ENCODE measurements around the gene LMNA.
A peak's percentile ranks its signal among the peaks of the same experiment; 100 is the strongest.

Gene LMNA

DNA sequence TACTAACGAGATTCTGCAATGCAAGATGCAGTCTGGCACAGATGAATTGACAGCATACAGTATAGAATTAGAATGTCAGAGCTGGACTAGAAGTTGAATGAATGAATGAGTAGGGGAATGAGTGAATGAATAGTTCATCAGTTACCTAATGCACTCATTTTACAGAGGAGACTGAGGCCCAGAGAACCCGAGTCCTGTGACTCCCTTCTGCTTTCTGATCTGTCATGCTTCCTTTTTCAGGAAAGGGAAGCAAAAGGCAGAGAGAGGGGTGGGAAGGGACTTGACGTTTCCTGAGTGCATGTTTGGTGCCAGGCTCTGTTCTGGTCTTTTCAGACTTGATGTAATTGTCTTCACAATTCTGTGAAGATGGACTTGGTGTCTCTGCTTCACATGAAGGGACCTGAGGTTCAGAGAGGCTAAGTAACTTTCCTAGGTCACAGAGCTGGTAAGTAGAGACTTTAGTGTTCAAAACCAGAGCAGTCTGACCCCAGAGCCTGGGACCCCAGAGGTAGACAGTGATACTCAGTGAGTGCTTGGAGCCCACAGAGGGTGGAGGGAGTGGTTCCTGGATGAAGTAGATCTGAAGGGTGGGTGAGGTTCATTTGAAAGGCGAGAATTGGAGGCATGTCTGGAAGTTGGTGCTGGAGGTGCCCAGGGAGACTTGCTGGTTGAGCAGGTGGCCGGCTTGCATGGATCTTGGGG, 24.2 kb upstream of the LMNA start:
- H3K4me3 ChIP-seq (ENCODE audit: low read length), result no peak overlapping the region
- TF ChIP-seq, protein P1, sequence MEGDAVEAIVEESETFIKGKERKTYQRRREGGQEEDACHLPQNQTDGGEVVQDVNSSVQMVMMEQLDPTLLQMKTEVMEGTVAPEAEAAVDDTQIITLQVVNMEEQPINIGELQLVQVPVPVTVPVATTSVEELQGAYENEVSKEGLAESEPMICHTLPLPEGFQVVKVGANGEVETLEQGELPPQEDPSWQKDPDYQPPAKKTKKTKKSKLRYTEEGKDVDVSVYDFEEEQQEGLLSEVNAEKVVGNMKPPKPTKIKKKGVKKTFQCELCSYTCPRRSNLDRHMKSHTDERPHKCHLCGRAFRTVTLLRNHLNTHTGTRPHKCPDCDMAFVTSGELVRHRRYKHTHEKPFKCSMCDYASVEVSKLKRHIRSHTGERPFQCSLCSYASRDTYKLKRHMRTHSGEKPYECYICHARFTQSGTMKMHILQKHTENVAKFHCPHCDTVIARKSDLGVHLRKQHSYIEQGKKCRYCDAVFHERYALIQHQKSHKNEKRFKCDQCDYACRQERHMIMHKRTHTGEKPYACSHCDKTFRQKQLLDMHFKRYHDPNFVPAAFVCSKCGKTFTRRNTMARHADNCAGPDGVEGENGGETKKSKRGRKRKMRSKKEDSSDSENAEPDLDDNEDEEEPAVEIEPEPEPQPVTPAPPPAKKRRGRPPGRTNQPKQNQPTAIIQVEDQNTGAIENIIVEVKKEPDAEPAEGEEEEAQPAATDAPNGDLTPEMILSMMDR (conservative IDR thresholded peaks at IDR 0.05; ENCODE audit: low read length), result no peak
- no peak for DNase-seq (ENCODE audit: low read depth)

DNA sequence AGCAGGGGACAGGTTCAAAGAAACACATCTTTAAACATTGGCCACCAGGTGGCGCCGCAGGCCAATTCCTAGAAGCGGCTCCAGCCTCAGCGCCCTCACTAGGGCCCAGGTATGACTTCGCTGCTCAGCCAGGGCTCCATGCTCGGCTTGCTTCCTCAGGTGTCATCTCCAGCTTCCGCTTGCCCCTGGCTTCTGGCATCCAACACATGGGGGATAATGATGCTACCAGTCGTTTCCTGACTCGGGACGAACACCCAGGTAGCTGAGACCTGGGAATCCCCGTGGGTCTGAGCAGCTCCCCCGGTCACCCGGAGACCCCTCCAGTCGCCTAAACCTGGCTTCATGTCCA, 23.7 kb upstream of the LMNA start:
- TF ChIP-seq, protein P1 (conservative IDR thresholded peaks at IDR 0.05; ENCODE audit: low read length), result peak; percentile 76
- DNase-seq (ENCODE audit: low read depth), result peak; percentile 66
- H3K4me3 ChIP-seq (ENCODE audit: low read length), result no peak overlapping the region

DNA sequence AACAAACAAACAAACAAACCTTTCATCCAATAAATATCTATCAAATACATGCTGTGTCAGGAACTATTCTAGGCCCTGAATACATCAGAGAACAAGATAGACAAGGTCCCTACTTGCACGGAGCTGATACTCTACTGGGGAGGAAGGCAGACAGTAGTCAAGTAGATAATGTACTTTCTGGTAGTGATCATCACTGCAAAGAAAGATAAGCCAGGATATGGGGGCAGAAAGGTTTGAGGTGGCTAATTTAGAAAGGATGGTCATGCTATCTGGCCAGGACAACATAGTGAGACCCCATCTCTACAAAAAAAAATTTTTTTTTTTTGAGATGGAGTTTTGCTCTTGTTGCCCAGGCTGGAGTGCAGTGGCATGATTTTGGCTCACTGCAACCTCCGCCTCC, 22.9 kb upstream of the LMNA start:
- no peak overlapping the region for H3K4me3 ChIP-seq (ENCODE audit: low read length)
- TF ChIP-seq, protein P1 (conservative IDR thresholded peaks at IDR 0.05; ENCODE audit: low read length), result no peak
- DNase-seq (ENCODE audit: low read depth), result no peak

DNA sequence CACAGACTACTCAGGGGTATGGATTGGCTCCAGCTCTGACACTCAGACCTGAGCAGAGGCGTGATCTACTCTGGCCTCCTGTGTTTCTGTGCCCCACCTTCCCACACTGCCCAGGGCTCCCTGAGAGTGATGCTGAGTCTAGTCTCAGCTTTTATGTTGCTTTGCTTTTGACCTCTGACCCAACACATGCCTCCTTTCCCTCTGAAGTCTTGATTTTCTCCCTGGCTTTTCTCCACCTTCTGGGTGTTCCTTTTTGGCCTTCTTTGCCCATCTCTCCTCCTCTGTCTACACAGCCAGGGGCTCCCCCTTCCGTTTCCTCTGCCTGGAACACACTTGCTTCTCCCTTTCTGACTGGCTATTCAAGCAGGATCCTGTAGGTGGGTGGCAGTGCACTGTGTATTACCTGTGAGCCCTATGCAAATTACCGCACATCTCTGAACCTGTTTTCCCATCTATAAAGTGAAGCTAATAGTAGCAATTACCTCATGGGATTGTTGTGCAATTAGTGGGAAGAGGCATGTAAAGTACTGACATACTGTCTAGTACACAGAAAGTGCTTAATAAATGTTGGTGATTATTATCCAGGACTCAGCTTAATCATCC, 18.5 kb upstream of the LMNA start:
- no peak overlapping the region for H3K4me3 ChIP-seq (ENCODE audit: low read length)
- TF ChIP-seq, protein P1 (conservative IDR thresholded peaks at IDR 0.05; ENCODE audit: low read length), result no peak
- DNase-seq (ENCODE audit: low read depth), result no peak

DNA sequence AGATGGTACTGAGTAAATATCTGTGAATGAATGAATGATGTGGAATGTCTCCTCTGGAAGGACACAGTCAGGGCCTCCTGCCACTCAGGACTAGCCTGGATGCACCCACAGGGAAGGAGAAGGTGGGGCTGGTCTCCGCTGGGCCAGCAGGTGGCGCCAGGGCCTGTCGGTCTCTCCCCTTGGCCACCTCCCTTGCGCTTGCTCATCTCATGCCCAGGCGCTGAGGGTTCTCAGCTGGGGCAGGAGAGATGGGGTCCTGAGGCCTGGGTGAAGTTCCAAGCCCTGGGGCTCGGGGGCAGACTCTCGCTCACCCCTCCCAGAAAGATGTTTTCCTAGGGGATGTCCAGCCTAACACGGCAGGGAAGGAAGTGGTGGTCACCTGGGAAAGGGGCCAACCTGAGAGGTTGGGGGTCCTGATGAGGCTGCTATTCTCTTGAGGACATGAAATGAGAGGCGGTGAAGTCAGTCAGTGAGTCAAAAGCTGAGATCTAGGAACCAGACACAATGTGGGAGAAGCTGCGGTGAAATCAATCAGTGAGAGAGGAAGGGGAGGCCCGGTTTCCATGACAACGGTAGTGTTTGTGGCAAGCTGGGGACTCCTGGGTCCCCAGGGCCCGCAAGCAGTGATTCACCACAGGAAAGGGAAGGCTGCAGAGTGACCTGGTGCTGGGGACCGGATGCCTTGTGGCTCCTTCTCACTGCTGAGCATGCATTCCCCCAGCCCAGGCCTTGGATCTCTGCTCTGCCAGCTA, 17.7 kb upstream of the LMNA start:
- peak; percentile 81 for DNase-seq (ENCODE audit: low read depth)
- TF ChIP-seq, protein P1 (conservative IDR thresholded peaks at IDR 0.05; ENCODE audit: low read length), result peak; percentile 97
- H3K4me3 ChIP-seq (ENCODE audit: low read length), result no peak overlapping the region

DNA sequence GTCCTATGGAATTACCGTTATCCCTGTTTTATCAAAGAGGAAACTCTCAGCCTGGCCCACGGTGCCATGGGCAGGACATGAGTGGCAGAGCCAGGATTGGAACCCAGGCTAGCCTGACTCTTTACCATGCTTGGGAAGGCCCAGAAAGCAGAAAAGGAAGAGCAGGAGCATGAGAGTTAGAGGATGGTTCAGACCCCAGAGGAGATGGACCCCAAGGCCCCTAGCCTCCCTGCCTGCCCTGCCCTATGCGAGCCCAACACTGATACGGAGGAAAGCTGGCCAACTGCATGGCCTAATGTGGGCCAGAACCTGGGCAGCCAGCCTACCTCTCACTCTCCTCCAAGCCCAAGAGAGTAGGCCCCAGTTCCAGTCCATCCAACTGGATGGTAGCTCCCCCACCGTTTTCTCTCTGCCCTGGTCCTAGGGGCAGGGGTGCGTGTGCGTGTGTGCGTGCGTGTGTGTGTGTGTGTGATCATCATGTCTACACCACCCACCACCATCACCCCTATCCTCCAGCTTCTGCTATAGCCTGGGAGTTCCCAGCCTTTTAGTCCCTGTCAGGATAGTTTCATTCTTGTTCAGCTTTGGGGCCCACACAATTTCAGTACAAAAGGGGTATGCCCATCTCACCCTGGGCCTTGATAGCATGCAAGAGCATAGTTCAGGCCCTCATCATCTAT, 16.9 kb upstream of the LMNA start:
- TF ChIP-seq, protein P1 (conservative IDR thresholded peaks at IDR 0.05; ENCODE audit: low read length), result no peak
- H3K4me3 ChIP-seq (ENCODE audit: low read length), result no peak overlapping the region
- DNase-seq (ENCODE audit: low read depth), result no peak
